ENCODE measurements around the gene VWC2L.

VWC2L gene

DNA sequence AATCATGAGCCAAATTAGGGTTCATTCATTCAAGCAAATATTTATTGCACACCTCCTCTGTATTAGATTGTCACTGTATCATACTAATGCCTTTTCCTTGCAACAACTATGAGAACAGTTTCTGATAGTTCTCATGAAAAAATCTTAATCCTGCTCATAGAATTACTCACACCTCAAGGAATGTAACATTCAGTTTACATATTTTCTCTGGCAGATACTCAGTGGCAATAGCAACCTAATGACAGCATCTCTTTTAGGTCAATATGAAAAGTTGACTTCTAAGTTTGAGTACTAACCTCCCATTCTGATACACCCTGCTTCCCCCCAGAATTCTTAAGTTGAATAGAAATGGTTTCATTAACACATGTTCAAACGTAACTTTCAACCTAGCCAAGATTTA is 132.0 kb downstream of the VWC2L start:
- DNase-seq (ENCODE audit: insufficient read length, low spot score) (no peak), FAIRE-seq (no peak)
- no peak for TF ChIP-seq POU2F2 (IDR thresholded peaks at IDR 0.05; ENCODE audit: low read depth, low read length)
- no peak for TF ChIP-seq TAF1 (IDR thresholded peaks at IDR 0.05; ENCODE audit: low read depth, low read length)
- TF ChIP-seq PAX5 (IDR thresholded peaks at IDR 0.05; ENCODE audit: insufficient read depth, low read length, severe bottlenecking): no peak
- TF ChIP-seq SPI1 (IDR thresholded peaks at IDR 0.05; ENCODE audit: low read depth, low read length): no peak
- TF ChIP-seq POLR2A (IDR thresholded peaks at IDR 0.05; ENCODE audit: low read depth, low read length): no peak
- TF ChIP-seq POLR2AphosphoS5 (IDR thresholded peaks at IDR 0.05; ENCODE audit: low read depth, low read length): no peak

DNA sequence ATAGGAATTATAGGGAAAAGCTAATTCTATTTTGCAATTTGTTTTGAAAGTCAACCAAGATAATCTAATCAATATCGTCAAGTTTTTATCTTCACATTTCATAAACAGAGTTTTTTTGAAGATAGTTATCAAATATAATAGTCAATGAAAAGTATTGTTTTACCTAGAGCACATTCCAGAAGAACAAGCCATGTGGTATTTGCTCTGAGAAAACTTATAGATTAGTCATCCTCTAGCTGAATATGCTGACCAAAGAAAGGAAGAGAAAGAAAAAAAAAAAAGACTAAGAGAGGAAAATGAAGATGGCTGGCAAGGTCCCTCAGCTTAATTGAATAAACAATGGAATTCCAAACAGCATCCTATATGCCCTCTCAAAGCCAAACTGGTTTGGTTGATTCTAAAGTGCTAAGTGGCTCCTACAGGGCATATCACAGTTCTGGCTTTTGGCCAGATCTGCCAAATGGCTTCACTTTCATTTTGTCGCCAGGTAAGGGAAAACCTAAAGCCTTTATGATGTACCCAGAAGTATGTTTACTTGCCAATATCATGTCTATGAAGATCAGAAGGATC is 132.6 kb downstream of the VWC2L start:
- FAIRE-seq (no peak), DNase-seq (ENCODE audit: insufficient read length, low spot score) (no peak)
- TF ChIP-seq POLR2A (IDR thresholded peaks at IDR 0.05; ENCODE audit: low read depth, low read length): no peak
- no peak for TF ChIP-seq TAF1 (IDR thresholded peaks at IDR 0.05; ENCODE audit: low read depth, low read length)
- no peak for TF ChIP-seq POU2F2 (IDR thresholded peaks at IDR 0.05; ENCODE audit: low read depth, low read length)
- TF ChIP-seq SPI1 (IDR thresholded peaks at IDR 0.05; ENCODE audit: low read depth, low read length): no peak
- no peak for TF ChIP-seq PAX5 (IDR thresholded peaks at IDR 0.05; ENCODE audit: insufficient read depth, low read length, severe bottlenecking)
- TF ChIP-seq POLR2AphosphoS5 (IDR thresholded peaks at IDR 0.05; ENCODE audit: low read depth, low read length): no peak

DNA sequence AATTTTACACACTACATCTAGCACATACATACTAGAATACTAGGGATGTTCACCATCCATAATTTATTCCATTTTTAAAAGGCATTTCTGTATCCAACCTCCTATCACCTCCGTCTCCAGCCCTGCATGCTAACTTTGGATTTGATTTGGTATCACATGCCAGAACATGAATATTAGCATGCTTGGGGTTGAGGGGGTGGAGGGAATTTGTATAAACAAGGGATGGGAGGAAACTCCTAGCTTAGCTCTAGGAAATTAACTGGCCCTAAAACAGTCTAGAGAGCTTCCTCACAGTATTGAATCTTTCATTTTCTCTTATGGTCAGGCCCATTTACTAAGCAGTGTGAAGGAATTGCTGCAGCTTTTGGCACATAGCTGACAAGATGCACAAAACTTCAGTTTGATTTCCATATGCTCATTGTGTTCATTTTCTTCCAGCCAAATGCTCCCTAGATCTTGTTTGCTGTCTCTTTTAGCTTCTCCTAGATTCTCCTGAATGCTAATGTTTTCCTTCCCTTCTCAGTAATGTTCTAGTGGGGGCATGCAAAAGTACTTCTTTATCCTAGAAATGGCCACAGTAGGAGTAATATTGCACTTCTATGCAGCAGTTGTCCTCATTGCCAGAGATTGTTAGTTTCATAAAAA is 135.2 kb downstream of the VWC2L start:
- DNase-seq (ENCODE audit: insufficient read length, low spot score): no peak
- FAIRE-seq: no peak
- TF ChIP-seq POU2F2 (IDR thresholded peaks at IDR 0.05; ENCODE audit: low read depth, low read length): no peak

DNA sequence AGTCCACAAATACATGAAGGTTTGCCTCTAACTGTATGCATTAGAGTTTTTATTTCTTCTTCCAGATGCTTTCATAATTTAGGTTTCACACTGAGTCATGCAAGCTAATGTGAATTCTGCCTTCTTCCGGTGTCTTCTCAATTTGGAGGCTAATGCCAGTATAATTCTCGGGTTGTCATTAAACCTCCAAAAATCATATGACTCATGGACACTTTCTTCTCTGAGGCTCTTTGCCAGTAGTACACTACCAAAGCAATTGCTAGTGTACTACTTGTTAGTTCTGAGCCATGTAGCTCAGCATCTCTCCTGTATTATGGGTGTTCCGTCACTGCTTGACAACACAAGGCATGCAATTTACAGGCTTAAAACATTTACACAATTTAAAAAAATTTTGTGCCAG is 137.1 kb downstream of the VWC2L start:
- DNase-seq (ENCODE audit: insufficient read length, low spot score) (no peak), FAIRE-seq (no peak)
- no peak for TF ChIP-seq PAX5 (IDR thresholded peaks at IDR 0.05; ENCODE audit: insufficient read depth, low read length, severe bottlenecking)
- TF ChIP-seq POLR2A (IDR thresholded peaks at IDR 0.05; ENCODE audit: low read depth, low read length): no peak
- no peak for TF ChIP-seq POU2F2 (IDR thresholded peaks at IDR 0.05; ENCODE audit: low read depth, low read length)
- TF ChIP-seq SPI1 (IDR thresholded peaks at IDR 0.05; ENCODE audit: low read depth, low read length): no peak
- TF ChIP-seq POLR2AphosphoS5 (IDR thresholded peaks at IDR 0.05; ENCODE audit: low read depth, low read length): no peak
- no peak for TF ChIP-seq TAF1 (IDR thresholded peaks at IDR 0.05; ENCODE audit: low read depth, low read length)

DNA sequence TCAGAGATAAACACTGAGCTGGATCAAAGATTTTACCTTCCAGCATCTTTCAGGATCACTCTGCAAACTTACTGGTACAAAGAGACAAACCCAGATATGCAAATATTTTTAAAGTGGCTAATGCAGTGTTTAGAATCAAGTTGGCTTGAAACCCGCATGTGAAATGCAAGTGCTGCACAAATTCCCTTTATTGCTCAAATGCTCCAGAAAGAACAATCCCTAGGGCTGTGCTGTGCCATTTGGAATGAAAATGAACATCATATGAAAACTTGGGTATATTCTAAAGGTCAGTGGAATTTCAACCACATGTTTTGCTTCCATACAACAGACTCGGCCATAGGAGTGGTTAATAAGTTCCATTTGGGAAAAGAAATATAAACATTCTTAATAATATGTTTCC is 139.1 kb downstream of the VWC2L start:
- no peak for TF ChIP-seq SPI1 (IDR thresholded peaks at IDR 0.05; ENCODE audit: low read depth, low read length)
- no peak for TF ChIP-seq TAF1 (IDR thresholded peaks at IDR 0.05; ENCODE audit: low read depth, low read length)
- no peak for TF ChIP-seq POLR2A (IDR thresholded peaks at IDR 0.05; ENCODE audit: low read depth, low read length)
- no peak for TF ChIP-seq PAX5 (IDR thresholded peaks at IDR 0.05; ENCODE audit: insufficient read depth, low read length, severe bottlenecking)
- no peak for TF ChIP-seq POU2F2 (IDR thresholded peaks at IDR 0.05; ENCODE audit: low read depth, low read length)
- no peak for TF ChIP-seq POLR2AphosphoS5 (IDR thresholded peaks at IDR 0.05; ENCODE audit: low read depth, low read length)
- FAIRE-seq (no peak), DNase-seq (ENCODE audit: insufficient read length, low spot score) (no peak)

DNA sequence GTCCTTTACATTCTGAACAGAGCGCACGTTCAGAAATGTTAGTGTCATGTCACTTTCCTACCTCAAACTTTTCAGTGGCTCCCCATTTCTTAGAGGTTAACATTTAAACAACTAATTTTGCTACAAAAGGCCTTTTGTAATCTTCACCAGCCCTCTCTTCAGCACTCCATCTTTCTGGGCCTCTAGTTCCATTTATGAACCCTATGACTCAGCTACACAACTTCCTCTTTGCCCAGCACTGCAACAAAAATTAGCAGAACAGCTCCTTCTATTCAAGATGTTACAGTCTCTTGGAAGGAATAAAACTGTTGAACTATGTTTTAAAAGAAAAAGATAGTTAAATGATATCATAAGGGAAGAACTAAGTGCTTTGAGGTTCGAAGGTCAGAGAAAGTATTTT is 139.9 kb downstream of the VWC2L start:
- DNase-seq (ENCODE audit: insufficient read length, low spot score) (no peak), FAIRE-seq (no peak)
- TF ChIP-seq POLR2AphosphoS5 (IDR thresholded peaks at IDR 0.05; ENCODE audit: low read depth, low read length): no peak
- no peak for TF ChIP-seq SPI1 (IDR thresholded peaks at IDR 0.05; ENCODE audit: low read depth, low read length)

DNA sequence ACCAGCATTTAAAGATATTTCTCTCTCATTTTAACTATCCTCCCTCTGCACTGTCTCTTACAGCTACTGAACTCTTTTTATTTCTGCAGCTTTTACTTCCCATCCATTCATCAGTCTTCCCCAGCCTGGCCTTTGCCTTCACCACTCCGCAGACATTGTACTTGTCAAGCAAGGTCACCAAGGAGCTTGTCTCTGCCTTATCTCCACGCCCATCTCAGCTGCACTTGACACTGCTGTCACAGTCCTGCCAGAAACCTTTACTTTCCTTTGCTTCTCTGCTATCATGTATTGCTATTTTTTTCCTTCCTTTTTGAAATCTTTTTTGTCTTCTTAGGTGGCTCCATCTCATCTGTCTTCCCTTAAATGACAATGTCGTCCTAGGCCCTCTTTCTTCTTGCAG is 147.0 kb downstream of the VWC2L start:
- FAIRE-seq (no peak), DNase-seq (ENCODE audit: insufficient read length, low spot score) (no peak)
- TF ChIP-seq TAF1 (IDR thresholded peaks at IDR 0.05; ENCODE audit: low read depth, low read length) (no peak), POLR2A (IDR thresholded peaks at IDR 0.05; ENCODE audit: low read depth, low read length) (no peak), POU2F2 (IDR thresholded peaks at IDR 0.05; ENCODE audit: low read depth, low read length) (no peak)

DNA sequence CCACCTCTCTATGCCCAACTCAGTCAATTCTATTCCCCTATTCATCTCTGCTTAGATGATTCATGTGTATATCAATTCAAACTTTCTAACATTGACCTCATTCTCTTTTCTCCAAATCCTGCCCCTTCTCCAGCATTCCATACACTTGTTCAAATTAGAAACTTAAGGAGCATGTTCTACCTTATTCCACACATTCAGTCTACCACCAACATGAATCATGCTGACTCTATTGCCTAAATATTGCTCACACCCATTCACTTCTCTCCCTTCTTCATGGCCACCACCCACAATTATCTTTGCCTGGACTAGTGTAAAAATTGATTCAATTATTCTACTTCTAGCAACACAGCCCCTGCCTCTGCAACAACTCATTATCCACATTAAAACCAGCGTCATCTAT is 147.5 kb downstream of the VWC2L start:
- FAIRE-seq (no peak), DNase-seq (ENCODE audit: insufficient read length, low spot score) (no peak)
- TF ChIP-seq POLR2AphosphoS5 (IDR thresholded peaks at IDR 0.05; ENCODE audit: low read depth, low read length) (no peak), PAX5 (IDR thresholded peaks at IDR 0.05; ENCODE audit: insufficient read depth, low read length, severe bottlenecking) (no peak)

DNA sequence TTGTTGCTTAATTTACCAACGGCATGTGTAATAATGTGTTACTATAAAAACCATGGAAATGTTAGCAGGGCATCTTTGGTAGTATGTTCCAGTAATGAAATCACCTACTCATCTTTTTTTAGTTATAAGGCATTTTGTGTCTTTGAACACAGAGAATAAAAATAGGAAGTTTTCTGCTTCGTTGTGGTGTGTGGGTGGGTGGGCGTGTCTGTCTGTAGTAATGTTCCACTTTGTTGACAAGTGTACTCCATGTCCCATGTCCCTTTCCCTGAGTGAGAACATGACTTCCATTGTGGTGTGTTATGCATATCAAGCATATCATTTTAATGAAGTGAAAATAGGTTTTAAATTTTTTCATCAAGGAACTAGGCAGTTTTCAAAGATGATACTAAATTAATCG is 149.3 kb downstream of the VWC2L start:
- DNase-seq (ENCODE audit: insufficient read length, low spot score) (no peak), FAIRE-seq (no peak)
- TF ChIP-seq POU2F2 (IDR thresholded peaks at IDR 0.05; ENCODE audit: low read depth, low read length) (no peak), SPI1 (IDR thresholded peaks at IDR 0.05; ENCODE audit: low read depth, low read length) (no peak), TAF1 (IDR thresholded peaks at IDR 0.05; ENCODE audit: low read depth, low read length) (no peak), POLR2A (IDR thresholded peaks at IDR 0.05; ENCODE audit: low read depth, low read length) (no peak), POLR2AphosphoS5 (IDR thresholded peaks at IDR 0.05; ENCODE audit: low read depth, low read length) (no peak), PAX5 (IDR thresholded peaks at IDR 0.05; ENCODE audit: insufficient read depth, low read length, severe bottlenecking) (no peak)

DNA sequence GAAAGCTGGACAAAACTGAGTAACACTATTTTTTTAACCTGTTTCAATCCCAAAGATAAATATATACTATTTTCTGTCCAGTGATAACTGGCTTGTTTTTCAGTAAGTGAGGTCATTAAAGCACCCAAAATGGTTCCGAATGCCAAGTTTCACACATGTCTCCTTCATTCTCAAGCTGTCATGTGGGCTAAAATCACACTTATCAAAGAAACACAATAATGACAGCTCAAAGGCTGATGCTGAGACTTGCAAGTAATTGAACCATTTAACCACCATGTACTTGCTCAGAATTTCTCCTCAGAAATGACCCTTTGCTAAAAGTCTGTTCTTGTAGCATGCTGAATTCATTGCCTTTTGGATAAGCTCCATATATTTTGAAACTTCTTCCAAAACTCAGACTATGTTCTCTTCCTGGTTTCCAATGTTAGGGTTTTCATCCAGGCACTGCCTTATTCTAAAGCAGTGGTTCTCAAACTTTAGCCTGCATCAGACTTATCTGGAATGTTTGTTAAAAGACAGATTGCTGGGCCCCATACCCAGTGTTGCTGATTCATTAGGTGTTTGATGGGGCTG is 149.8 kb downstream of the VWC2L start:
- DNase-seq (ENCODE audit: insufficient read length, low spot score) (no peak), FAIRE-seq (no peak)
- TF ChIP-seq POLR2AphosphoS5 (IDR thresholded peaks at IDR 0.05; ENCODE audit: low read depth, low read length): no peak
- no peak for TF ChIP-seq SPI1 (IDR thresholded peaks at IDR 0.05; ENCODE audit: low read depth, low read length)
- no peak for TF ChIP-seq PAX5 (IDR thresholded peaks at IDR 0.05; ENCODE audit: insufficient read depth, low read length, severe bottlenecking)
- TF ChIP-seq POU2F2 (IDR thresholded peaks at IDR 0.05; ENCODE audit: low read depth, low read length): no peak
- TF ChIP-seq POLR2A (IDR thresholded peaks at IDR 0.05; ENCODE audit: low read depth, low read length): no peak
- no peak for TF ChIP-seq TAF1 (IDR thresholded peaks at IDR 0.05; ENCODE audit: low read depth, low read length)
